Glomerular visceral epithelial cell (primary cell): ENCODE data around the gene CAMTA2.
"Not testable (repeated sequence)": the region's sequence is repeated elsewhere in the genome, so short reads cannot be mapped to it uniquely, and the experiment has no call there.

Experiments
- DNase-seq: peaks from one replicate; pipeline ENCODE4 v3.0.0-alpha.2; 2016; ENCODE audit errors: extremely low spot score

CAMTA2 gene, protein sequence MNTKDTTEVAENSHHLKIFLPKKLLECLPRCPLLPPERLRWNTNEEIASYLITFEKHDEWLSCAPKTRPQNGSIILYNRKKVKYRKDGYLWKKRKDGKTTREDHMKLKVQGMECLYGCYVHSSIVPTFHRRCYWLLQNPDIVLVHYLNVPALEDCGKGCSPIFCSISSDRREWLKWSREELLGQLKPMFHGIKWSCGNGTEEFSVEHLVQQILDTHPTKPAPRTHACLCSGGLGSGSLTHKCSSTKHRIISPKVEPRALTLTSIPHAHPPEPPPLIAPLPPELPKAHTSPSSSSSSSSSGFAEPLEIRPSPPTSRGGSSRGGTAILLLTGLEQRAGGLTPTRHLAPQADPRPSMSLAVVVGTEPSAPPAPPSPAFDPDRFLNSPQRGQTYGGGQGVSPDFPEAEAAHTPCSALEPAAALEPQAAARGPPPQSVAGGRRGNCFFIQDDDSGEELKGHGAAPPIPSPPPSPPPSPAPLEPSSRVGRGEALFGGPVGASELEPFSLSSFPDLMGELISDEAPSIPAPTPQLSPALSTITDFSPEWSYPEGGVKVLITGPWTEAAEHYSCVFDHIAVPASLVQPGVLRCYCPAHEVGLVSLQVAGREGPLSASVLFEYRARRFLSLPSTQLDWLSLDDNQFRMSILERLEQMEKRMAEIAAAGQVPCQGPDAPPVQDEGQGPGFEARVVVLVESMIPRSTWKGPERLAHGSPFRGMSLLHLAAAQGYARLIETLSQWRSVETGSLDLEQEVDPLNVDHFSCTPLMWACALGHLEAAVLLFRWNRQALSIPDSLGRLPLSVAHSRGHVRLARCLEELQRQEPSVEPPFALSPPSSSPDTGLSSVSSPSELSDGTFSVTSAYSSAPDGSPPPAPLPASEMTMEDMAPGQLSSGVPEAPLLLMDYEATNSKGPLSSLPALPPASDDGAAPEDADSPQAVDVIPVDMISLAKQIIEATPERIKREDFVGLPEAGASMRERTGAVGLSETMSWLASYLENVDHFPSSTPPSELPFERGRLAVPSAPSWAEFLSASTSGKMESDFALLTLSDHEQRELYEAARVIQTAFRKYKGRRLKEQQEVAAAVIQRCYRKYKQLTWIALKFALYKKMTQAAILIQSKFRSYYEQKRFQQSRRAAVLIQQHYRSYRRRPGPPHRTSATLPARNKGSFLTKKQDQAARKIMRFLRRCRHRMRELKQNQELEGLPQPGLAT

DNA sequence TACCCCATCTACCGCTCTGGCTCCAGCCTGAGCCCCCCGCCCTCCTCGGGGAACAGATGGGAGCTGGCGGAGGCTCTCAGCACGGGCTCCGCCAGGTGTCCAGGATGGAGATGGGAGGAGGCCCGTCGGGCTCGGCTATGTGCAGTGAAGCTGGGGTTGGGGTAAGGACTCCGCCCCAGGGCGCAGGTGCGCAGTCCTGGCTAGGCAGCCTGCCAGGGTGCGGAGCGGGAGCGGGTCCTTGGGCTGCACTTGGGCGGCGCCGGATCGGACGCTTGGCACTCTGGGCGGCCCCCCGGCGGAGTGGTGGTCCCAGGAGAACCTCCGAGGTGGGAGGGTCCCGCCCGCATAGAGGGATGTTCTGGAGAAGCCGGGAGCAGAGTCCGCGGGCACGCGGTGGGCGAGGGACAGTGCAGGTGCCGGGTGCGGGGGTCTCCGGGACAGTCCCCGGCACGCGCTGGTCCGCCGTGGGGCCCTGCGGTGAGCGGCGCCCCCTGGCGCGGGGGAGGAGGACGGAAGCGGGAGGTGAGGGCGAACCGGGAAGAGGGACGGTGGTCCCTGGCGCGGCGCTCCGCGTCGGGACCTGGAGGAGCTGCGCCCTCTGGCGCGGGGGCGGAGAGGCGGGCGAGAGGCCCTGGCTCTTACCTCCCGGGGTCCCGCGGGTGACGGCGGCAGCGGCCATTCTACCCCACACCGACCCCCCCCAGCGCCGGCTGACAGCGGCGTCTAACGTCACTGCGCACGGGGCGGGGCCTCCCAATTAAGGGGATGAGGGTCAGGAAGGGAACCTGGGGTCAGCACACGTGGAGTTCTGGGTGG lies at the start of gene CAMTA2:
Gene CAMTA2 (minus strand): TSS at position 725 of the 816 bp plus-strand sequence. CDS start 1,453 bp downstream, outside the sequence.
- DNase-seq, result peak; percentile 83

GRCh38 chr17:5035315-5035714 lies 47.8 kb upstream of the CAMTA2 start, which contains the start of gene SLC52A1:
TSS of gene SLC52A1 (minus strand) at chr17:5035426. CDS start at chr17:5034606, 820 bp downstream.
- DNase-seq, result no peak

GRCh38 chr17:5034651-5035050 lies 47.2 kb upstream of the CAMTA2 start:
- no peak for DNase-seq

DNA sequence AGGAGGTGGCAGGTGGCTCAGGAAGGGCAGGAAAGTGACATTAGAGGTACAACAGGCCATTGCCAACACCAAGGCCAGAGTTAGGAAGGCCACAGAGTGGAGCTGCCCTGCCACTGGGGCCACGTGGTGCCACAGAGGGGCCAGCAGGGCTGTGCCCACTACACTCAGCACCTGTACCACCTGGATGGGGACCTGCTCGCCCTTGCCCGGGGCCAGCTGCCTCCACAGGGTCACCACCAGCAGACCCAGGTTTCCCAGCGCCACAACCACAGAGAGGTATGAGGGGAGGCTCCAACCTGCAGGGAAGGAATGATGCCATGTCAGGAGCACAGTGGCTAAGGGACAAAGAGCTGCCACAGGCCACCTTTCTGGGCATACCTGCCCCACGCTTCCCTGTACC lies 46.6 kb upstream of the CAMTA2 start:
- DNase-seq, result no peak

- DNase-seq, result no peak
These were observed 46.0 kb upstream of the CAMTA2 start for GRCh38 chr17:5033352-5034015.

DNA sequence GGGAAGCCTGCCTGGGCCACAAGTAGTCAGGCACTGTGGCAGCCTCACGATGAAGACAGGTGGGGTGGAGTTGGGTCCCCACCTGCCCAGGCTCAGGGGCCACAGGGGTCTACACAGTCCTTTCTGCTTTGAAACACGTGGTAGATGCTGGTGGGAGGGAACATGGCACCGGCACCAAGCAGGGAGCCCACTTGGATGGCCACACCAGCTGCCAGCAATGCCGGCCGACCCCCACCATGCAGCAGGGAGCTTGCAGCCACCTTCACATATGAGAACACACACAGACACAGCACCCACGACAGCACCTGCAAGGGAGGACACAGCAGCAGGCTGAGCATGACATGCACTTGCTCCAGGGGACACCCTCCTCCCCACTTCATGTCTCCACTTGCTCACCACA lies 45.4 kb upstream of the CAMTA2 start:
- no peak for DNase-seq

GRCh38 chr17:5031365-5032082 lies 44.0 kb upstream of the CAMTA2 start:
- DNase-seq, result peak; percentile 80

DNA sequence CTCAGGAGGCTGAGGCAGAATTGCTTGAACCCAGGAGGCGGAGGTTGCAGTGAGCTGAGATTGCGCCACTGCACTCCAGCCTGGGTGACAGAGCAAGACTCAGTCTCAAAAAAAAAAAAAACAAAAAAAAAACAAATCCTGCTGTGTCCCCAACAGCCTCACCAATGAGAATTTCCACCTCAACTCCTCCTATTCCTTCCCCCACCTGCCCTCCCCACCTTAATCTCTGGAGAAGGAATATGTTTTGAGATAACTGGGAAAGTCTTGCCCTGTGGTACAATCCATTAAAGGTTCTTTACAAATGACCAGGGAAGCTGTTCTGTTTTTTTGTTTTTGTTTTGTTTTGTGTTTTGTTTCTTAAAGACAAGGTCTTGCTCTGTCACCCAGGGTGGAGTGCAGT lies 42.7 kb upstream of the CAMTA2 start:
- DNase-seq, result not testable (repeated sequence)

DNA sequence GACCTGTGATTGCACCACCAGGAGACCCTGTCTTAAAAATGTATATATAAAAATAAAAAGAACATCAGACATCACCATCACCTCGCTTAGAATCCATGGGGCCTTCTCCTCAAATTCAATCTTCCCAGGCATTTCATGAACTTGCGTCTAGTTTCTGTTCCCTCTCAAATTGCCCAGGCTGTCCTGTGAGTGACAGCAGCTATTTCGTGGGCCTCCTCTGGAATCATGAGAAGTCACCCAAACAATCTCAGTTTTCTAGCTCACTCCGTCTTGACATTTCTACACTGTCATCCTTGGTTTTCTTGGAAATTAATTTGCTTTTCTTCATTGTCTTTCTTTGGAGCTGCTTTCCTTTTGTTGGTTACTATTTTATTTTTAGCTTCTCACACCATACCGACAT lies 40.4 kb upstream of the CAMTA2 start:
- no peak for DNase-seq

DNA sequence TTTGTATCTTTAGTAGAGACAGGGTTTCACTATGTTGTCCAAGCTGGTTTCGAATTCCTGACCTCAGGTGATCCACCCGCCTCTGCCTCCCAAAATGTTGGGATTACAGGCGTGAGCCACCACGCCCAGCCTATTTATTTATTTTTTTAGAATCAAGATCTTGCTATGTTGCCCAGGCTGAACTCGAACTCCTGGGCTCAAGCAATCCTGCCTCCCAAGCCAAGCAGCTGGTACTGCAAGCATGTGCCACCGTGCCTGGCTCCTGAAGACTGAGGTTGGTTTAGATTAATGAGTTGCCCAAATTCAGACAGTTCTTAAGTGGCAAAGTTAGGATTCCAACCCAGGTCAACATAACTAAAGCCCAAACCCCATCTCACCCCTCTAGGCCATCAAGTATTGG lies 39.8 kb upstream of the CAMTA2 start:
- DNase-seq, result no peak

- DNase-seq, result no peak
These were observed 37.1 kb upstream of the CAMTA2 start for GRCh38 chr17:5024604-5025003.

DNA sequence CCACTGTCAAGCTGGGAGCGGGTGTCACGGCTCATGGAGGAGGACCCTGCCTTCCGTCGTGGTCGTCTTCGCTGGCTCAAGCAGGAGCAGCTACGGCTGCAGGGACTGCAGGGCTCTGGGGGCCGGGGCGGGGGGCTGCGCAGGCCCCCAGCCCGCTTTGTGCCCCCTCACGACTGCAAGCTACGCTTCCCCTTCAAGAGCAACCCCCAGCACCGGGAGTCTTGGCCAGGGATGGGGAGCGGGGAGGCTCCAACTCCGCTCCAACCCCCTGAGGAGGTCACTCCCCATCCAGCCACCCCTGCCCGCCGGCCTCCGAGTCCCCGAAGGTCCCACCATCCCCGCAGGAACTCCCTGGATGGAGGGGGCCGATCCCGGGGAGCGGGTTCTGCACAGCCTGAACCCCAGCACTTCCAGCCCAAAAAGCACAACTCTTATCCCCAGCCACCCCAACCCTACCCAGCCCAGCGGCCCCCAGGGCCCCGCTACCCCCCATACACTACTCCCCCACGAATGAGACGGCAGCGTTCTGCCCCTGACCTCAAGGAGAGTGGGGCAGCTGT lies 36.2 kb upstream of the CAMTA2 start:
- no peak for DNase-seq

GRCh38 chr17:5022171-5022711 lies 34.8 kb upstream of the CAMTA2 start:
- no peak for DNase-seq

DNA sequence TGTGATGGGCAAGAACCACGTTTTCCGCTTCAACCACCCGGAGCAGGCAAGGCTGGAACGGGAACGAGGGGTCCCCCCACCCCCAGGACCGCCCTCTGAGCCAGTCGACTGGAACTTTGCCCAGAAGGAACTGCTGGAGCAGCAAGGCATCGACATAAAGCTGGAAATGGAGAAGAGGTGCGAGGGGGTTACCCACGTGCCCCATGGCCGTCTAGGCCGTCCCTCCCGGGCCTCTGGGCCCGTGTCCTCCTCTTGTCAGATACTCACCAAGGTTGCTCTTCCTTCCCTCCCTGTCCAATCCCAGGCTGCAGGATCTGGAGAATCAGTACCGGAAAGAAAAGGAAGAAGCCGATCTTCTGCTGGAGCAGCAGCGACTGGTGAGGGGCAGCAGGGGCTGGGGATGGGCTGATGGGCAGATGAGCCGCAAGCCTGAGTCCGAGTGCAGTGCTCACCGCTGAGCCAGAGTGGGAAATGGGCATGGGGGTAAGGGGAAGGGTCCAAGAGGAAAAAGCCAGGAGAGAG lies 33.1 kb upstream of the CAMTA2 start:
- no peak for DNase-seq

- no peak for DNase-seq
These were observed 32.0 kb upstream of the CAMTA2 start for GRCh38 chr17:5019475-5019956.

- no peak for DNase-seq
These were observed 26.9 kb upstream of the CAMTA2 start for GRCh38 chr17:5014357-5014756.

DNA sequence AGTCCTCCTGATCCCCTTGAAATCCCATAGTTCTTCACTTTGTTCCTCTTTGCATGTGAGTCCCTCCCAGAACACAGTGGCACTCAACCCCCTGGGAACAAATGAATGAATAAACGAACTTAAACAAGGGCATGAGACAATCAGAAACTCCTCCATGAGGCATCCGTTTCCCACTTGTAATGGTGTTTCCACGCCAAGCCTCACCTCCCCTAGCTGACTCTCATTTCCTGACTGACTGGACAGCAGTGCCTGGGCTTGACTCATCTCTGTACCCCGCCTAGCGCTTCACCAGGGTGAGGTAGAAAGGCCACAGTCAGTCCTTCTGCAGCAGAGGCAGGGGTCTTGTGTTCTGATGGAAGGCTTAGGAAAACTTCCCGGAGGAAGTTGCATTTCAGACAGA lies 24.5 kb upstream of the CAMTA2 start:
- no peak for DNase-seq

GRCh38 chr17:5003214-5003867 lies 15.9 kb upstream of the CAMTA2 start:
- DNase-seq, result no peak
